Left lobe of liver (tissue), 1 donor: ENCODE data around the gene ZFAND4. TPM values are rescaled to one million over a fixed set of nuclear protein-coding genes. Genes with fewer than 3 reads are reported as not detected.

Source experiments
- total RNA-seq: library from RNA; stranded (reverse); gene quantifications from one replicate; pipeline ENCODE4 v1.2.1, GENCODE V29; 2021
- donor health status: DM: no; HTN: yes; CAD: no.

Gene ZFAND4
- total RNA-seq, 1 donor from 2014 or later: 11.7 TPM

Other genes starting within 250 kb of the ZFAND4 start
- gene WASHC2C, start 54.5 kb upstream of the ZFAND4 start, total RNA-seq: 12.1 TPM
- gene AGAP4, start 174.7 kb upstream of the ZFAND4 start, total RNA-seq: 7.7 TPM